ENCODE results near the gene C2.

- TF ChIP-seq CTCF (conservative IDR thresholded peaks at IDR 0.05), result no peak
- TF ChIP-seq EZH2 (IDR thresholded peaks at IDR 0.05; ENCODE audit: low read depth), result no peak
Observed at GRCh38 chr6:31907158-31907813, 20.2 kb upstream of the C2 start.

All from PC-9 (cell line).